B cell (primary cell): ENCODE measurements around the gene FAM9B. TPM values are rescaled to one million over a fixed set of nuclear protein-coding genes. Genes with fewer than 3 reads are reported as not detected.

Source experiments
- ATAC-seq: fragments of 200-7000 bp; cut with Tn5 transposase; one replicate; pipeline ENCODE4 v1.10.0; 2021; ENCODE audit warnings: low read depth, mild to moderate bottlenecking, moderate number of reproducible peaks, moderate library complexity
- CTCF ChIA-PET: fragments of 350-600 bp; sonication (Branson Sonifier 250); formaldehyde crosslinking; loops from one replicate; lab custom pipeline; 2021; ENCODE audit warnings: antibody characterized with exemption, inconsistent platforms; lab: Charles Lee
- POLR2A ChIA-PET: fragments of 350-600 bp; sonication (Branson Sonifier 250); formaldehyde crosslinking; loops from one replicate; lab custom pipeline; 2021; ENCODE audit warnings: antibody characterized with exemption; lab: Charles Lee
- DNase-seq: peaks from one replicate; pipeline ENCODE4 v3.0.0; 2013
- H2AFZ ChIP-seq: 2 replicates; pipeline ENCODE4 v1.6.1; 2012; ENCODE audit warnings: mild to moderate bottlenecking, low read depth, low read length; ENCODE audit not compliant: insufficient read depth, poor library complexity, severe bottlenecking
- H3K27ac ChIP-seq, 2 donors: 1 replicate in 1 of 2; 2 replicates in 1 of 2; pipeline ENCODE4 v1.5.1; 2012 to 2013; ENCODE audit warnings: low read length in 2 of 2, mild to moderate bottlenecking in 2 of 2, moderate library complexity in 1 of 2
- H3K27me3 ChIP-seq, 4 experiments: fragments of 200-600 bp in 1 of 4; sonication (generic) in 1 of 4; replicated peaks in 1 of 4; 1 replicate in 2 of 4; 2 replicates in 2 of 4; pipeline versions ENCODE4 v1.6.1 to v1.7.0; 2013 to 2016; ENCODE audit warnings: low read length in 3 of 4, mild to moderate bottlenecking in 2 of 4, mixed read lengths in 1 of 4, moderate library complexity in 1 of 4; ENCODE audit not compliant: insufficient read depth in 4 of 4, control insufficient read depth in 3 of 4; ENCODE audit errors: control extremely low read depth in 1 of 4
- H3K36me3 ChIP-seq, 2 experiments: replicated peaks in 1 of 2; 1 replicate in 1 of 2; 2 replicates in 1 of 2; pipeline versions ENCODE4 v1.6.1 to v1.7.1; 2013; ENCODE audit warnings: low read length in 1 of 2; ENCODE audit not compliant: insufficient read depth in 2 of 2, control insufficient read depth in 1 of 2; ENCODE audit errors: control extremely low read depth in 1 of 2, extremely low read depth in 1 of 2
- H3K4me1 ChIP-seq, 2 donors: fragments of 200-600 bp in 1 of 2; sonication (generic) in 1 of 2; 1 replicate in 1 of 2; 2 replicates in 1 of 2; pipeline versions ENCODE4 v1.5.1 to v1.6.1; 2013 to 2017; ENCODE audit warnings: low read length in 2 of 2; ENCODE audit not compliant: control insufficient read depth in 2 of 2, insufficient read depth in 2 of 2
- H3K4me2 ChIP-seq: replicated peaks from 2 replicates; pipeline ENCODE3; 2012; ENCODE audit warnings: mild to moderate bottlenecking, low read depth, low read length; ENCODE audit not compliant: poor library complexity, severe bottlenecking
- H3K4me3 ChIP-seq, 5 experiments: fragments of 200-600 bp in 1 of 5; sonication (generic) in 1 of 5; 1 replicate in 3 of 5; 2 replicates in 2 of 5; pipeline versions ENCODE4 v1.5.1 to v1.7.0; 2011 to 2016; ENCODE audit warnings: low read length in 4 of 5, mild to moderate bottlenecking in 4 of 5, low read depth in 2 of 5, control low read depth in 1 of 5, moderate library complexity in 1 of 5; ENCODE audit not compliant: insufficient read depth in 1 of 5; ENCODE audit errors: control extremely low read depth in 1 of 5, extremely low read depth in 1 of 5
- H3K79me2 ChIP-seq: fragments of 200-600 bp; sonication (generic); one replicate; pipeline ENCODE4 v1.6.0; 2016; ENCODE audit warnings: low read length; ENCODE audit not compliant: control insufficient read depth, insufficient read depth
- H3K9ac ChIP-seq: fragments of 200-600 bp; sonication (generic); 2 replicates; pipeline ENCODE4 v1.6.1; 2017; ENCODE audit warnings: mild to moderate bottlenecking, low read length, moderate library complexity
- H3K9me3 ChIP-seq, 3 donors: one replicate each; pipeline versions ENCODE4 v1.6.1 to v1.7.1; 2013; ENCODE audit warnings: low read length in 2 of 3; ENCODE audit not compliant: control insufficient read depth in 2 of 3, insufficient read depth in 1 of 3; ENCODE audit errors: control extremely low read depth in 1 of 3
- H4K20me1 ChIP-seq: 2 replicates; pipeline ENCODE4 v1.6.0; 2012; ENCODE audit warnings: mild to moderate bottlenecking, low read length; ENCODE audit not compliant: insufficient read depth, control insufficient read depth, poor library complexity, severe bottlenecking
- H3K27ac Mint-ChIP-seq: one replicate; pipeline ENCODE4 v1.8.0; 2021; ENCODE audit warnings: mixed read lengths
- H3K27me3 Mint-ChIP-seq: one replicate; pipeline ENCODE4 v1.8.0; 2021; ENCODE audit warnings: mixed read lengths
- H3K4me1 Mint-ChIP-seq: one replicate; pipeline ENCODE4 v1.8.0; 2021; ENCODE audit warnings: mixed read lengths
- H3K4me3 Mint-ChIP-seq: one replicate; pipeline ENCODE4 v1.8.0; 2021; ENCODE audit warnings: mixed read lengths
- H3K9me3 Mint-ChIP-seq: one replicate; pipeline ENCODE4 v1.8.0; 2022; ENCODE audit warnings: mixed read lengths; ENCODE audit not compliant: insufficient read depth
- CTCF ChIP-seq: fragments of 200-600 bp; IDR thresholded peaks from one replicate; pipeline ENCODE4 v1.8.0; 2022; ENCODE audit warnings: antibody characterized with exemption, mild to moderate bottlenecking
- EZH2 ChIP-seq: IDR thresholded peaks from 2 replicates; pipeline ENCODE4 v1.6.1; 2012; ENCODE audit warnings: borderline replicate concordance, low read depth, mild to moderate bottlenecking, moderate library complexity, low read length; ENCODE audit not compliant: insufficient read depth, poor library complexity, severe bottlenecking
- WGBS: methylation state at CpG from one replicate; pipeline ENCODE4 v1.1.5; 2013; ENCODE audit warnings: missing lambda C conversion rate; ENCODE audit not compliant: insufficient coverage; 5-methylcytosine and 5-hydroxymethylcytosine counted together
- intact Hi-C: fragments of 100-400 bp; cut with micrococcal nuclease; formaldehyde crosslinking; loops from one replicate; pipeline ENCODE4 v1.10.0; 2022
- polyA minus RNA-seq: library from RNA; depleted of rRNA, polyadenylated mRNA; stranded (reverse); fragments of >200 nt; gene quantifications from 2 replicates; pipeline ENCODE4 v1.2.3, GENCODE V29; 2012
- polyA plus RNA-seq: library from polyadenylated mRNA; depleted of rRNA; stranded (reverse); fragments of >200 nt; gene quantifications from 2 replicates; pipeline ENCODE4 v1.2.3, GENCODE V29; 2012
- total RNA-seq, 2 donors: library from RNA; stranded (reverse); fragments of 120-200 nt in 1 of 2; gene quantifications; 1 replicate in 1 of 2; 2 replicates in 1 of 2; pipeline versions ENCODE4 v1.2.3 to v1.2.4, GENCODE V29; 2013 to 2022

Gene FAM9B
- total RNA-seq = not detected in 2 replicates
- not detected for total RNA-seq (2013)
- polyA plus RNA-seq = not detected in 2 replicates
- not detected in 2 replicates for polyA minus RNA-seq

GRCh38 chrX:9033989-9034388 is at the start of gene FAM9B:
Gene FAM9B (minus strand): TSS chrX:9034127. CDS start chrX:9032986, 1,141 bp downstream.
- POLR2A ChIA-PET = no interaction called here
- CTCF ChIA-PET = no interaction called here
- Histone ChIP-seq H3K27ac (no peak within 1 kb of the TSS), H3K9ac (no peak within 1 kb of the TSS), H3K36me3 (no peaks in the 10 kb centered on the region), H3K27me3 (no peaks in the 10 kb centered on the region), H3K4me3 (no peak within 1 kb of the TSS), H3K4me2 (no peak within 1 kb of the TSS), H3K4me1 (no peaks in the 10 kb centered on the region), H2AFZ (no peak within 1 kb of the TSS), H3K79me2 (no peaks in the 10 kb centered on the region), H3K9me3 (no peaks in the 10 kb centered on the region), H4K20me1 (no peaks in the 10 kb centered on the region)
- Mint-ChIP-seq H3K4me1 (no peaks in the 10 kb centered on the region), H3K27me3 (no peaks in the 10 kb centered on the region), H3K4me3 (no peak within 1 kb of the TSS), H3K27ac (no peak within 1 kb of the TSS), H3K9me3 (no peaks in the 10 kb centered on the region)
- intact Hi-C loops = no loop called here
- ATAC-seq = no peak
- DNase-seq = no peak
- TF ChIP-seq CTCF (no peak), EZH2 (no peak)
- WGBS = no CpG with 5 or more reads among the region's 11 CpGs

DNA sequence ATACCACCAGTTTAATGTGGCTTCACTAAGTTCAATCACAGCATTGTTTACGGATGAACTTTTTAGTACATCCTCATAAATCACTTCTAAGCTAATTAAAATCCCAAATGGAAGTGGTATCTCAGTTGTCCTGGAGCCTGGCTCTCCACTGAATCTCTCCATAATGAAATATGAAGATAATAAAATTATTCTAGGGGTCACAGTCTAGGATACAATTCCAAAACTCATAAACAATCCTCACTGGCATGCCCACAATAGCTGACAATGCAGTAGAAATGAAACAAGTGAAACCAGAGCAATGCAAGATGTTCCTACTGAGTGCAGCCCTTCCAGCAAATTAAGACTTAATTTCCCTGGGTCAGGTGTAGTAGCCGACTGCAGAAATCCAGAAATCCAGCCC is 47.3 kb upstream of the FAM9B start:
- ATAC-seq (no peak), DNase-seq (no peak)
- no peak overlapping the region for H3K27ac ChIP-seq
- intact Hi-C loops = no loop called here
- H3K79me2 ChIP-seq = no peaks in the 10 kb centered on the region
- no peak overlapping the region for H3K4me3 Mint-ChIP-seq
- peaks cover 0 to 2% (median 0%) of the 10 kb centered on the region in 4 experiments for H3K27me3 ChIP-seq
- H2AFZ ChIP-seq = no peak overlapping the region
- no peak overlapping the region for H3K4me3 ChIP-seq
- no peak for TF ChIP-seq CTCF
- no peaks in the 10 kb centered on the region for H3K4me1 ChIP-seq
- no peak overlapping the region for H3K27ac Mint-ChIP-seq
- H3K36me3 ChIP-seq = no peaks in the 10 kb centered on the region
- CTCF ChIA-PET = interaction anchor here (0.6 kb wide), 1 partner anchor 147 kb away, joined by 3 read pairs; no protein-coding TSS in a partner anchor
- no peaks in the 10 kb centered on the region for H3K4me1 Mint-ChIP-seq
- no peaks in the 10 kb centered on the region for H4K20me1 ChIP-seq
- H3K27me3 Mint-ChIP-seq = no peaks in the 10 kb centered on the region
- no peaks in the 10 kb centered on the region for H3K9me3 ChIP-seq
- no peak overlapping the region for H3K4me2 ChIP-seq
- H3K9me3 Mint-ChIP-seq = no peaks in the 10 kb centered on the region
- POLR2A ChIA-PET = no interaction called here
- no peak overlapping the region for H3K9ac ChIP-seq
- WGBS = no CpG with 5 or more reads among the region's 2 CpGs
